Stimulated activated CD4-positive, alpha-beta T cell treated with anti-CD3 and anti-CD28 coated beads, Interleukin-15, amount 100 ng/mL, for 24 hours (primary cell): ENCODE results near the gene RABEP1.

Experiments
- DNase-seq: peaks from one replicate; pipeline ENCODE4 v3.0.0-alpha.2; 2020

Gene RABEP1

GRCh38 chr17:5365831-5366230 lies 83.7 kb downstream of the RABEP1 start:
- no peak for DNase-seq

GRCh38 chr17:5370411-5370810 lies 88.3 kb downstream of the RABEP1 start:
- DNase-seq, result no peak

GRCh38 chr17:5373112-5373511 lies 91.0 kb downstream of the RABEP1 start:
- no peak for DNase-seq

- no peak for DNase-seq
These were observed 96.6 kb downstream of the RABEP1 start for GRCh38 chr17:5378566-5379207.

GRCh38 chr17:5379351-5380107 lies 97.4 kb downstream of the RABEP1 start:
- no peak for DNase-seq

- no peak for DNase-seq
These were observed 98.5 kb downstream of the RABEP1 start for GRCh38 chr17:5380491-5381135.

GRCh38 chr17:5381542-5381941 lies 99.5 kb downstream of the RABEP1 start:
- DNase-seq, result no peak

GRCh38 chr17:5391678-5392077 lies 109.6 kb downstream of the RABEP1 start:
- no peak for DNase-seq

GRCh38 chr17:5396612-5397011 lies 114.5 kb downstream of the RABEP1 start:
- no peak for DNase-seq

- DNase-seq, result no peak
These were observed 117.7 kb downstream of the RABEP1 start for GRCh38 chr17:5399767-5400166.

- DNase-seq, result no peak
These were observed 123.3 kb downstream of the RABEP1 start for GRCh38 chr17:5405400-5405799.

GRCh38 chr17:5408186-5408585 lies 126.1 kb downstream of the RABEP1 start:
- DNase-seq, result no peak

- DNase-seq, result no peak
These were observed 128.6 kb downstream of the RABEP1 start for GRCh38 chr17:5410594-5411272.

- no peak for DNase-seq
These were observed 131.6 kb downstream of the RABEP1 start for GRCh38 chr17:5413682-5414081.

GRCh38 chr17:5416901-5417300 lies 134.8 kb downstream of the RABEP1 start:
- DNase-seq, result no peak

- peak; percentile 71 for DNase-seq
These were observed 136.8 kb downstream of the RABEP1 start for GRCh38 chr17:5418858-5419355.

- DNase-seq, result peak; percentile 98
These were observed 137.4 kb downstream of the RABEP1 start, which contains the start of gene NUP88 for GRCh38 chr17:5419356-5419958. Gene NUP88, minus strand, starts transcription at chr17:5419662. Its CDS starts 12 bp downstream, at chr17:5419650.

- peak; percentile 91 for DNase-seq
These were observed 138.0 kb downstream of the RABEP1 start, which contains the start of gene RPAIN for GRCh38 chr17:5419959-5420653. Gene RPAIN, plus strand, starts transcription at chr17:5420182. Its CDS starts 29 bp downstream, at chr17:5420211.

- no peak for DNase-seq
These were observed 140.4 kb downstream of the RABEP1 start for GRCh38 chr17:5422505-5422904.

GRCh38 chr17:5424909-5425308 lies 142.8 kb downstream of the RABEP1 start:
- no peak for DNase-seq

- no peak for DNase-seq
These were observed 143.7 kb downstream of the RABEP1 start for GRCh38 chr17:5425826-5426225.
